Testis (tissue), 2 donors: ENCODE results near the gene CASK.

ENCODE experiments used
- CTCF ChIP-seq, 3 experiments: fragments of 450-650 bp in 2 of 3; fragments of 200-600 bp in 1 of 3; sonication (generic) in 1 of 3; IDR thresholded peaks; one replicate each; pipeline ENCODE4 v1.5.1; 2016 to 2019; ENCODE audit warnings: antibody characterized with exemption in 3 of 3, mild to moderate bottlenecking in 2 of 3, moderate library complexity in 1 of 3
- POLR2A ChIP-seq: fragments of 450-650 bp; IDR thresholded peaks from one replicate; pipeline ENCODE4 v1.6.1; 2017; ENCODE audit warnings: antibody characterized with exemption, mild to moderate bottlenecking, moderate library complexity

GRCh38 chrX:41837270-41837944, 85.9 kb downstream of the CASK start:
- no peak for TF ChIP-seq CTCF (IDR thresholded peaks at IDR 0.05)
- TF ChIP-seq POLR2A: no peak
